NCI-H526 (cell line): Measurements from ENCODE around the gene SP7.
"Not testable (repeated sequence)": the region's sequence is repeated elsewhere in the genome, so short reads cannot be mapped to it uniquely, and the experiment has no call there.

ENCODE experiments used
- DNase-seq, 2 experiments: peaks; one replicate each; lab custom pipeline; 2025; lab: John Stamatoyannopoulos, UW

SP7 gene

GRCh38 chr12:53320352-53321195 lies 15.6 kb downstream of the SP7 start:
- DNase-seq: no peak

GRCh38 chr12:53313996-53314395 lies 22.2 kb downstream of the SP7 start:
- DNase-seq: no peak

GRCh38 chr12:53308276-53308675 lies 27.9 kb downstream of the SP7 start:
- no peak for DNase-seq

GRCh38 chr12:53306826-53307225 lies 29.3 kb downstream of the SP7 start:
- DNase-seq: no peak

- no peak for DNase-seq
Measured at GRCh38 chr12:53302903-53303302, 33.3 kb downstream of the SP7 start.

- DNase-seq: no peak
Measured at GRCh38 chr12:53300187-53300586, 36.0 kb downstream of the SP7 start.

- peak; percentile 85 to 94 for DNase-seq
Measured at GRCh38 chr12:53299454-53300180, 36.5 kb downstream of the SP7 start, which contains the start of gene MYG1. Gene MYG1, plus strand, starts transcription at chr12:53299695. Its CDS starts 43 bp downstream, at chr12:53299738.

GRCh38 chr12:53299101-53299453 lies 37.1 kb downstream of the SP7 start:
- no peak for DNase-seq

- no peak for DNase-seq
Measured at GRCh38 chr12:53298164-53298563, 38.0 kb downstream of the SP7 start.

GRCh38 chr12:53297106-53297505 lies 39.0 kb downstream of the SP7 start:
- DNase-seq: not testable (repeated sequence)

- DNase-seq: no peak
Measured at GRCh38 chr12:53295891-53296219, 40.3 kb downstream of the SP7 start.

GRCh38 chr12:53295070-53295890 lies 40.9 kb downstream of the SP7 start, which contains the start of gene PFDN5:
Gene PFDN5, plus strand, starts transcription at chr12:53295542. Its CDS starts 26 bp downstream, at chr12:53295568.
- peak; percentile 71 to 89 for DNase-seq

- DNase-seq: peak; percentile 28 to 48
Measured at GRCh38 chr12:53292426-53292825, 43.7 kb downstream of the SP7 start.

- DNase-seq: no peak
Measured at GRCh38 chr12:53290661-53291060, 45.5 kb downstream of the SP7 start.

GRCh38 chr12:53289891-53290290 lies 46.3 kb downstream of the SP7 start:
- DNase-seq: no peak

GRCh38 chr12:53288322-53288721 lies 47.8 kb downstream of the SP7 start:
- no peak for DNase-seq

- DNase-seq: peak in 1 of 2 experiments; percentile 65
Measured at GRCh38 chr12:53287741-53288216, 48.4 kb downstream of the SP7 start.

GRCh38 chr12:53286448-53286847 lies 49.7 kb downstream of the SP7 start:
- no peak for DNase-seq

GRCh38 chr12:53279888-53280498 lies 56.2 kb downstream of the SP7 start:
- no peak for DNase-seq

GRCh38 chr12:53279283-53279869 lies 56.8 kb downstream of the SP7 start:
- DNase-seq: no peak

- DNase-seq: no peak
Measured at GRCh38 chr12:53277981-53278380, 58.2 kb downstream of the SP7 start.
